GM18502 (cell line): Measurements from ENCODE around the gene YEATS4.

ENCODE experiments used
- ATAC-seq: cut with Tn5 transposase; IDR thresholded peaks from one replicate; pipeline ENCODE4 v1.9.1; 2021; ENCODE audit warnings: mild to moderate bottlenecking; ENCODE audit not compliant: unreplicated experiment, poor library complexity

The YEATS4 gene

DNA sequence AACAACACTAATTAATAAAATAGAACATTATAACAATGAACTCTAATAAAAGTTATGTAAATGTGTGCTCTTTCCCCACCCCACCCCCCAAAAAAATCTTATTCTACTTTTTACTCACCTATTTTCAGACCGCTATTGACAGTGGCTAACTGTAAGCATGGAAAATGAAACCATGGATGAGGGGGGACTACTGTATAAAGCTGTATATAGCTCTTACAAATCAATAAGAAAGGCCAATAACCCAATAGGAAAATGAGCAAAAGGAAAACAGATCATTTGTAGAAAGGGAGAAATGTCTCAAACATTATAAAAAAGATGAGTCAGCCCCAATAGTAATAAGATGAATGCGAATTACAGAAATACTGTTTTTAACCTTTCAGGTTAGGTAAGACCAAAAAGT, 27.4 kb downstream of the YEATS4 start:
- ATAC-seq = no peak

DNA sequence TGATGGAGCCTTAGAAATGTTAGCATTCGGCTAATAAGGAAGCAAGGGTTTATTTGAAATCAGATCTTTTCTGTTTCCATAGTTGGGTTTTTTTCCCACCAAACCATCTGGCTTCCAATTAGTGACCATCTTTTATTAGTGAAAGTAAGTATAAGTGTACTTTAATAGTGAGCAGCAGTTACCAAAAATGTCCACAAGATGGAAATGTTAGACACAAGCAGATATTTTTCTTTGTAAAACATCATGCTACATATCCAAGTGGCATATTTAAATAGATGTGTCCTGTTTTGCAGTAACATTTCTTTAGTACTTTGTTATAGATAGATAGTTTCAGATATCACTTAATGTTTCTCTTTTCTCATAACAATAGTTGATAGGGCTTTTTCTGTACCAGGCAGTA, 28.8 kb downstream of the YEATS4 start:
- ATAC-seq = no peak

DNA sequence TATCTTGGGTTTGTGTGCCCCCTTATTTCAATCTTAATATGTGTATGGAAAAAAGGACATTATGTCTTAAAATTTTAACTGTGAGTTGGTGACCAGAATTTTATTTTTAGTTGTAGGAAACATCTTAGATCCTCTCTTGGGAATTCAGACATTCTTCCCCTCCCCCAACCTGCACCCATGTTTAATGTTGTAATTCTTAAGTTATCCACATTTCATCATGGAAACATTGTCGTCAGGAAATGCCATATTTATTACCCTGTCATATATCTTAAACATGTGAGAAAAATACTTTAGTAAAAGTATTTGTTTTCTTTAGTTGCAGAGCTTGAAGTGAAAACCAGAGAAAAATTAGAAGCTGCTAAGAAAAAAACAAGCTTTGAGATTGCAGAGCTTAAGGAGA, 30.3 kb downstream of the YEATS4 start:
- no peak for ATAC-seq

DNA sequence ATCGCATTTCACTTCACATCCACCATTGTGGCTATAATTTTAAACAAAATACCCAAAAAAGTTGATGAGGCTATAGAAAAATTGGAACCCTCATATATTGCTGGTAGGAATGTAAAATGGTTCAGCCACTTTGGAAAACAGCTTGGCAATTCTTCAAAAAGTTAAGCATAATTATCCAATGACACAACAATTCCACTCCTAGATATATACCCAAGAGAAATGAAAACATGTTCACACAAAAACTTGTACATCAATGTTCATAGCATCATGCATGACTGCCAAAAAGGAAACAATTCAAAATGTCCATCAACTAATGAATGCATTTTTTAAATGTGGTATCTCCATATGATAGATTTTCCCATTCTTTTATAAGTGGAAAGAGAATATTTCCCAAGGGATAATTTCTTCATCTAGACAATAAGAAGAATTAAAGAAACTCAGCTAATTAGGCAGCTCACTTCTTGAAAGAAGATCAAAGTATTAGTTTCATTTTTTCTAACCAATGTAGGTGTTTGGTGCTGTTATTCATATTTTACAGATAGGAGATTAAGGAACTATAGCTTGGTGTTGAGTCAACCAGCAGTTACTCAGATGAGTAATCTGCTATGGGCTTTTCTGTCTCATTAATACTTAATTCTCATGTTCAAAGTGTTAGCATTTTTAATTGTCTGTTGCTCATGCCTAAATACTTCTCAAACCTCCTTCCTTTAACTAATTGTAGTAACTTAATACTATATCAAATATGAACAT, 32.8 kb downstream of the YEATS4 start:
- ATAC-seq = peak; percentile 62

DNA sequence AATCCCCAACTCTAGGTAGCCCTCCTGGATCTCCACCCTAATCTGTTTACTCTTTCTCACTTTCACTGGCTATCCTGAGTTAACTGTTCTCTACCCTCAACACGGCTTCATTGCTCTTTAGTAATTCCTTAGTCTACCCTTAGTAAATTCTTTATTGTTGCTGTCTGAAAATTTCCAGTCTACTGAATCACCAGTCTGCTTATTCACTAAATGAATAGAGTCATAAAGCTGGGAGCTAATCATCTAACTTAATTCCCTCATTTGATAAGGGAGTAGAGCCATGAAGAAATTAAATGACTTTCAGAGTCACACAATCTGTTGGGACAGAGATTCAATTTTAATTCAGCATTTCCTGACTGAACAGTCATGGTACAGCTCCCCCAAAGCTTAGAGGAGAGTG, 36.5 kb downstream of the YEATS4 start:
- no peak for ATAC-seq

DNA sequence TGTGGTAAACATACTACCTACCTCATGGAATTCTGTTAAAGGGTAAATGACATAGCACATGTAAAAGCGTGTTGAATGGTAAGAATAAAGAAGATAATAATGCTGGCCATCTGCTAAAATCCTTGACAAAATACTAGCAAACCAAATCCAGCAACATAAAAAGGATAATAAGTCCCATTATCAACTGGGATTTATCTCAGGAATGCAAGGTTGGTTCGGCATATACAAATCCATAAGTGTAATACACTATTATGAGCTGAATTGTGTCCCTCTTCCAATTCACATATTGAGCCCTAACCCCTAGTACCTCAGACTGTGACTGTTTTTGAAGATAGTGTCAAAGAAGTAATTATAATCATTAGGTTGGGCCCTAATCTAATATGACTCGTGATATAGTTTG, 37.4 kb downstream of the YEATS4 start:
- no peak for ATAC-seq

DNA sequence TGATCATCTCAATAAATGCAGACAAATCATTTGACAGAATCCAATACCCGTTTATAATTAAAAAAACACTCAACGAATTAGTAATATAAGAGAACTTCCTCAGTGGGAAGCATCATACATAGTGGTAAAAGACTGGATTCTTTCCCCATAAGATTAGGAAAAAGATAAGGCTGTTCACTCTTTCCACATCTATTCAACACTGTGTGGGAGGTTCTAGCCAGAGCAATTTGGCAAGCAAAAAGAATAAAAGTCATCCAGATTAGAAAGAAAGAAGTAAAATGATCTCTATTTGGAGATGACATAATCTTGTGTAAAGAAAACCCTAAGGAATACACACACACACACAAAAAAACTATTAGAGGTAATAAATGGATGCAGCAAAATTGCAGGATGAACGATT, 38.4 kb downstream of the YEATS4 start:
- ATAC-seq = no peak

DNA sequence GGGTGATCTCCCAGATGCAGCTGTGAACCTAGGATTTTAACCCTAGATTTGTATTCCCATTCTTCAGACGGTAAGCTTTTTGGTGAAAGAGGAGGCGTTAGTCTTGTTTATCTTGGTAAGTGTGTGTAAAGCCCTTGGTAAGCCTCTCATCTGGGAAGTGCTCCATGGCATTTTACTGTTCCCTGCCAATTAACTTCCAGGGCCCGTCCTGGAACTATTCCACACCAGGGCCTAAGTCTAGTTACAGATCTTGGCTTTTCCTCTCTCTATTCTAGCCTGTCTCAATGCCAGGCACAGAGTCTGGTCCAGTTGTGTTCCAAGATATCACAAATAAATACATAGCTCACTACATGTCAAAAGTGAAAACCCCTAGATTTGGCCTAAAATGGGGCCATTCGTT, 42.4 kb downstream of the YEATS4 start:
- no peak for ATAC-seq

DNA sequence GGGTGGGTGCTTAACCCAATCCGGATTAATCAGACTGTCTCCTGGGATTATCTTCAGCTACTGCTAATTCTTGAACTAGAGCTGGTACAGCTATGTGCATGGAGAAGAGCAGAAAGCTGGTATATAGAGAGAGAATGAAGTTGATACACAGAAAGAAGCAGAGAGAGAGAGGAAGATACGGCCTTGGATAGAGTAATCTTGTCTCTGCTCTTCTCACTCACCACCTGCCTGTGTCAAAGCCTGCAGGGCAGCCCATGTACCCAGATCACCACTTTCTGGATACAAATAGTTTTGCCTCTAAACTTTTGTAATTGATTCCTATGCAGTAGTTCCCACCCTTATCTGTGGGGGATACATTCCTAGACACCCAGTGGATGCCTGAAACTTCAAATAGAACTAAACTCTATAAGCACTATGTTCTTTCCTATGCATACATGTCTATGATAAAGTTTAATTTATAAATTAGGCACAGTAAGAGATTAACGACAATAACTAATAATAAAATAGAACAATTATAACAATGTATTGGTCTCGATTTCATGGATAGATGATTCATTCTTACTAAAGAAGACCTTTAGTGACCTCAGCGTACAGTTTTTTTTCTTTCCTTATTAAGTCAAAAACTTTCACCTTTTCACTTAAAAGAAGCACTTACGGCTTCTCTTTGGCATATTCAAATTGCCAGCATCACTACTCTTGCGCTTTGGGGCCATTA, 45.5 kb downstream of the YEATS4 start:
- no peak for ATAC-seq

DNA sequence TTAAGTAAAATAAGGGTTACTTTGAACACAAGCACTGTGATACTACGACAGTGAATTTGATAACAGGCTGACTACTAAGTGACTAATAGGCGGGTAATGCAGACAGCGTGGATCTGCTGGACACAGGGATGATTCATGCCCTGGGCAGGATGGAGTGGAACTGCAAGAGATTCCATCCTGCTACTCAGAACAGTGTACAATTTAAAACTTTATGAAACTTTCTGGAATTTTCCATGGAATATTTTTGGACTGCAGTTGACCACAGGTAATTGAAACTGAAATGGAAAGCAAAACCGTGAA, 46.0 kb downstream of the YEATS4 start:
- no peak for ATAC-seq

DNA sequence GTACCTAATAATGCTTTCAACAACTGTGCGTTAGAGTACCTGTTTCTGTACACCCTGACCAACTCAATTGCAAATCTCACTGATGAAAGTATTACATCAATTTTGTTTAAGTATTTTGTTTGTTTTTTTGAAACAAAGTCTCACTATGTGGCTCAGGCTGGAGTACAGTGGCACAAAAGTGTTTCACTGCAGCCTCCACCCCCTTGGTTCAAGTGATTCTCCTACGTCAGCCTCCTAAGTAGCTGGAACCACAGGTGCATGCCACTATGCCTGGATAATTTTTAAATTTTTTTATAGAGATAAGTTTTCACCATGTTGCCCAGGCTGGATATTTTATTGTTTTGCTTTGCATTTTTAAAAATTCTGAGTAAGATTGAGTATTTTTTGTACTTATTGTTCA, 46.7 kb downstream of the YEATS4 start:
- no peak for ATAC-seq

DNA sequence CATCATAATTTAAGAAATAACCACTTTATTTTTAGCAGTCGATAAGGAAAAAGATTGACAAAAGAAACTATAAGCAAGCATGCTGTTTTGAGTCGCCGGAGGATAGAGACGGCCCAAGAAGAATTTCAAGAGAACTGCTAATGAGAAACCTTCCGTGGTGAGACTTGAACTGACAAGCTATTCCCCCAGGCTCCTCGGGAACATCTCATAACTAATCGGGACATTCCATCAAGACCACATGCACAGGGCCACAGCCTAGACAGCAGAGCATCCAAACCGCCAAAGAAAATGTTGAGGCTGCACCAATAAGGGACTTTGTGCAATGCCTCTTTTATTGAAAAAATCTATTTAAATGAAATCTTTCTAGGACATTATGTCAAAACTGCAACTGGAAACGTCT, 51.0 kb downstream of the YEATS4 start:
- ATAC-seq = no peak

DNA sequence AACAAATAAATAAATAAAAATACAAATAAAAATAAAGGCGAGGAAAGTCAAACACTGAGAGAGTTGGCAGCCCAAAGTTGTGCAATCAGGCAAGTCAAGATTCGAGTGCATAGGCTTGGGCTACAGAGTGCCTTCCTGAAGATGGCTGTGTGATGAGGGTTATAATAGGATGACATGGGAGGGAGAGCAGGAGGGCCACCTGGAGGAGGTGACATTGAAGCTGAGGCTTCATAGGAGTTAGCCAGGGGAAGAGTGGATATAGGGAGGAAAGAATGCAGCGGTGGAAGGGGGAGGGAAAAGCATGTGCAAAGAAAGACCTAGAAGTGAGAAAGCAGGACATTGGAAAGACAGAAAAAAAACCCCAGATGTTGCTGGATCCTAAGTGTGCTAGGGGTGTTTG, 53.1 kb downstream of the YEATS4 start:
- ATAC-seq = no peak

DNA sequence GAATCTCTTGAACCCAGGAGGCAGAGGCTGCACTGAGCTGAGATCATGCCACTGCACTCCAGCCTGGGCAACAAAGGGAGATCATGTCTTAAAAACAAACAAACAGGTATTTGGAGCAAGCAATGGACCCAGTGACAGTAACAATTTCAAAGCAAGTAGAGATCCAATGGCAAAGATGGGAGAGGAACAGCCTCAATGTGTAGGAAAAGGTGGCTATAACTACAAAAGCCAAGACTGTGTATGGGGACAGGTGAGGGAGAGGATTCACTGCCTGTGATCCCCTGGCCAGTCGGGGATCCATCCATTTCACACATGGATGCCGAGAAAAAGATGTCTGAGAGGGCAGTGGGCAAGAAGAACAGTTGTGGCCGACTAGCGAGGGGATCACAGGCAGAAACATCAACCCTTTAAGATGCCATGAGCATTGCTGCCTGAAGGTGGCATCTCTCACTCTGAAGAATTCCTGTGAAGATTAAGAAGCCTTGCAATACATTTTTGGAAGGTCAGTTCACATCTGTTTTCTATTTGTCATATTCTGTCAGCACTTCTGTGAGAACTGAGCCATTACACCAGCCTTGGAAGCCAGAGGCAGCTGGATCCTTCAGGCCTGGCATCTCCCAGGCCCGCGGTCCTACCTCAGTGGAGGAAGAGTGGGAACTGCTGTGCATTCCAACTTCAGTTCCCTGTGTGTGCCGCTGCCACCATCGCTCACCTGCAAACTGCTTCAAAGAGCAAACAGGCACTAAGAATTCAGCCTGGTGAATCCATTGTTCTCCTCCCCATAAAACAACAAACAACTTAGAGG, 56.1 kb downstream of the YEATS4 start:
- ATAC-seq = no peak

DNA sequence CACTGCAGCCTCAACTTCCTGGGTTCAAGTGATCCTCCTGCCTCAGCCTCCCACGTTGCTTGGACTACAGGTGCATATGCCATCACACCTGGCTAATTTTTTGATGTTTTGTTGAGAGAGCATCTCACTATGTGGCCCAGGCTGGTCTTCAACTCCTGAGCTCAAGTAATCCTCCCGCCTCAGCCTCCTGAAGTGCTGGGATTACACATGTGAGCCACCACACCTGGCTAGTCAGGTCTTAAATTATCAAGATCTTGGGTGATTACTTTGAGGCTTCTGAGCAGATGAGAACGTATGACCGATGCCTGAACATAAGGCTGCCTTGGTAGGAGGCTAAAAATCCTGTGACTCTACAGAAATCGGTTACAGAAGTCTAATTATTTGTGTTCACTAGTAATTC, 57.7 kb downstream of the YEATS4 start:
- no peak for ATAC-seq

DNA sequence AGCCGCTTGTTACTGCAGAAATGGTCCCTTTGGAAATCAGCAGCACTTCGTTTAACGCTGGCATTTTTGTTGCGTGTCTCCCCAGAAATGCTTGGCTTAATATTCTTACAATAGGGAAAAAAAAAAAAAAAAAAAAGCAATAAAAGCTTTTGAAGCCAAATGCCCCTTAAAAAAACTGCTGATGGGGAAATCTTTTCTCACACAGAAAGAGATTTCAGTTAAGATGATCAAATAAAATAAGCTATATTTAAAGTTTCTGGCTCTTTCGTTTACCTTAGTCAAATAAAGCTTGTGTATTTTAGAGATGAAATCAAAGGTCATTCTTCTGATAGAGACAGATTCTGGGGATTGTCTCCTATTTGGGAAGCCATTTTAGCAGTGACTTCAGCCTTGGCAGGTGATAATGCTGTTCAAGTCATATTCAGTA, 58.2 kb downstream of the YEATS4 start:
- no peak for ATAC-seq

DNA sequence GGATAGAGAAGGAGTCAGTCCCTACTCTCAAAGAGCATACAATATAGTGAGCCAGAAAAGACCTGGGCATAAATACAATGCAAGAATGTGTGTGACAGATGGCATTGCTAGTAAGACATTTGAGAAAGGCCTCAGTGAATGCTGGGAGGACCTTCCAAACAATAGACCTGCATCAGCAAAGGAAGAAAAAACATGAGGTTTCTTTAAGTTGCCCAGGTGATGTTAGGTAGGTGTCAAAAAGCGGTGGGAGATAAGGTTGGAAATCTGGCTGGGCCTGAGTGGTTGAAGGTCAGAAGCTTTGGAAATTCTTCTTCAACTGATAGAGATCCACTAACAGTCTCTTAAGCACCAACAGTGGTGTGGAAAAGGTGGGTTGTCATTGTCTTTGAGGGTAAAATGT, 60.2 kb downstream of the YEATS4 start:
- ATAC-seq = no peak

DNA sequence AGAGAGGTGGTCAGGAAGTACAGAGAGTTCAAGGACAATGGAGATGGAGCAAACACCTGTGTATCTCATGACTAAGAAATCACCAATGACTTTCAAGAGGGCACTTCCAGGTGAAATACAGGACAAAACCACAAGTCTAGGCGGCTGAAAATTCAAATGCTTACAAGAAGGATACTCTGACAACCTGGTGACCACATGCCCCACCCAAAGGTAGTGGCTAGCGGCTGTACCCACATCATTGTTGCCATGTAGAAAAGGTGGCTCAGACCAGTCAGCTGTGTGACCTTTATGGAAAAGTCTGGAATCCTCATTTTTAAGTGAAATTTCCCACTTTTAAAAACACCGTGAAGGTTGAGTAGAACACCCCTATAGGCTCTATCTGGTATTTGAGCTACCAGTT, 62.0 kb downstream of the YEATS4 start:
- no peak for ATAC-seq

DNA sequence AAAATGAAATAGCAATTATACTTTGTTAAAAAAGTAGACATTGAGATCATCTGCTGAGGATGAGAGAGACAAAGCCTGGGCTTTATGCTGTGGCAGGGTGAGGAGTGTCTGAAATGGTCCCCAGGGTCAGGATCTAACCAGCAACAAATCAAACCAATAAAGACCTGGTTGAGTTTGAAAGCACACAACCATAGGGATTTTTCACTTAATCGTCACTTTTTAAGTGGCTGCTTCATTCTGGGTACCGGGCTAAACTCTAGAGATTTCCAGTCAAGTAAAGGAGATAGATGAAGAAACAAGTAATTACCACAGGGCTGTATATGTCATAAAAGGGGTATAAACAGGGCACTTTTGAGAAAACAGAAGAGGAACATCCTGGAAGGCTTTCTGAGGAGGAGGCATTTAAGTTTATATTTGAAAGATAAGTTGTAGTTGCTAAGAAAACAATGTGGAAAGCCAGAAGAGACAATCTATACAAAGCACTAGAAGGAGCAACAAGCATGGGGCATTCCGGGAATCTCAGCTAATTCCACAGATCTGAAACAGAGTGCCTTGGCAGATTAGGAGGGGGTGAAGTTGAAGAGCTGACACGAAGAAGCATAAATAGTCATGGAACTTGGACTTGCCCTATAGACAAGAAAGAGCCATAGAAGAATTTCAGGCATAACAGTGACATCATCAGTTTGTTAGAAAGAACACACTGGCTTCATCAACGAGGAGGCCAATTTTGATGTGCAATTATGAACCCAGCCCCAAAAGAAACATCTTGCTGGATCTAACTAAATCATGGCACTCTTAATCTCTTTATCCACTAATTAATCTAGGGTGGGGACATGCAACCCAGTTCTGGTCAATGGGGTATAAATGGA, 63.7 kb downstream of the YEATS4 start:
- ATAC-seq = no peak

DNA sequence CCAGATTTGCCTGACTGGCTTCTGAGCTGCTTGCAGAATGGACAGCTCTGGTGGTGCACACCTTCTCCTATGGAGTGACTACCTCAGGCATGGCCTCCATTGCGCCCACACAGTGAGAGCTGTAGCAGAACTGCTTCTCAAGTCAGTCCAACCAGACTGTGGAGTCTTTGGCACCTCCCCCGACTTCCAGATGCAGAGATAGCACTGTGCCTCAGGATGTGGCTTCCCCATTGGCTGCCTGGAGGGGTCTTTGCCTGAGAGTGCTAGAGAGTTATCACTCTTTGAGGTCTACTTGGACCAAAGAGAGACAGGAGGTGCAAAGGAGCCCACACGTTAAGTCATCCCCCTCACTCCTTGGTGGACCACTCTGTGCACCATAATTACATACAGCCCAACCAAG, 65.9 kb downstream of the YEATS4 start:
- no peak for ATAC-seq
